Spleen (tissue), 11 donors: ENCODE data around the gene CHRM4. TPM values are rescaled to one million over a fixed set of nuclear protein-coding genes. Genes with fewer than 3 reads are reported as not detected.
A peak's percentile ranks its signal among the peaks of the same experiment; 100 is the strongest.

ENCODE experiments used
- DNase-seq: peaks from one replicate; pipeline ENCODE4 v3.0.0-alpha.2; 2020
- H3K27ac ChIP-seq, 8 donors: fragments of 200-600 bp; sonication (generic) in 7 of 8; 1 replicate in 4 of 8; 2 replicates in 4 of 8; pipeline versions ENCODE4 v1.5.0 to v1.8.0; 2016 to 2021; ENCODE audit warnings: inconsistent platforms in 4 of 8, mild to moderate bottlenecking in 4 of 8, moderate library complexity in 1 of 8
- H3K27me3 ChIP-seq, 7 donors: fragments of 200-600 bp; sonication (generic) in 6 of 7; replicated peaks in 1 of 7; 1 replicate in 4 of 7; 2 replicates in 3 of 7; pipeline versions ENCODE4 v1.5.0 to v1.8.0; 2016 to 2021; ENCODE audit warnings: inconsistent platforms in 3 of 7, mild to moderate bottlenecking in 1 of 7
- H3K36me3 ChIP-seq, 6 donors: fragments of 200-600 bp; sonication (generic) in 5 of 6; 1 replicate in 4 of 6; 2 replicates in 2 of 6; pipeline versions ENCODE4 v1.5.0 to v1.8.0; 2016 to 2021; ENCODE audit warnings: inconsistent platforms in 2 of 6
- H3K4me1 ChIP-seq, 6 donors: fragments of 200-600 bp; sonication (generic) in 5 of 6; 1 replicate in 3 of 6; 2 replicates in 3 of 6; pipeline versions ENCODE4 v1.5.0 to v1.8.0; 2016 to 2021; ENCODE audit warnings: inconsistent platforms in 3 of 6
- H3K4me3 ChIP-seq, 8 donors: fragments of 200-600 bp; sonication (generic) in 7 of 8; 1 replicate in 4 of 8; 2 replicates in 4 of 8; pipeline versions ENCODE4 v1.5.0 to v1.8.0; 2016 to 2021; ENCODE audit warnings: inconsistent platforms in 4 of 8, mild to moderate bottlenecking in 4 of 8, moderate library complexity in 2 of 8
- H3K9me3 ChIP-seq, 8 donors: fragments of 200-600 bp; sonication (generic) in 7 of 8; 1 replicate in 4 of 8; 2 replicates in 4 of 8; pipeline versions ENCODE4 v1.5.0 to v1.8.0; 2016 to 2021; ENCODE audit warnings: inconsistent platforms in 4 of 8
- POLR2A ChIP-seq, 3 donors: fragments of 450-650 bp; IDR thresholded peaks; one replicate each; pipeline ENCODE4 v1.5.1; 2017; ENCODE audit warnings: antibody characterized with exemption in 3 of 3, mild to moderate bottlenecking in 1 of 3
- POLR2AphosphoS5 ChIP-seq, 3 donors: sonication (generic); formaldehyde crosslinking; IDR thresholded peaks; one replicate each; pipeline ENCODE4 v1.5.1; 2017; ENCODE audit warnings: antibody characterized with exemption in 3 of 3
- WGBS, 5 donors: extraction: QIAGEN DNeasy Blood & Tissue Kit in 3 of 5; methylation state at CpG; one replicate each; pipeline versions ENCODE4 v1.1.5 to v1.1.7; 2013 to 2018; 5-methylcytosine and 5-hydroxymethylcytosine counted together
- intact Hi-C: fragments of 100-400 bp; cut with DNase I; formaldehyde crosslinking; loops from one replicate; pipeline ENCODE4 v1.15.0; 2023; ENCODE audit warnings: low total_unique reads
- polyA plus RNA-seq, 3 donors: library from polyadenylated mRNA; stranded (reverse); fragments of 200-250 nt; gene quantifications; one replicate each; pipeline ENCODE4 v1.2.1, GENCODE V29; 2013
- total RNA-seq, 7 donors: library from RNA; depleted of rRNA in 3 of 7; stranded (reverse); fragments of >200 nt in 3 of 7; fragmentation: NEBNext Ultra II Directional in 4 of 7; extraction: Animal tissue kit (Norgen Biotek cat#: 25700) in 4 of 7; gene quantifications; one replicate each; pipeline versions ENCODE4 v1.1.0 to v1.2.1, GENCODE V29; 2016 to 2021
- TF ChIP-seq, protein P1 (sequence below), 11 experiments: fragments of 200-600 bp in 7 of 11; fragments of 450-650 bp in 4 of 11; sonication (generic) in 4 of 11; IDR thresholded peaks in 8 of 11; conservative IDR thresholded peaks in 3 of 11; 1 replicate in 7 of 11; 2 replicates in 4 of 11; pipeline versions ENCODE4 v1.4.0 to v1.8.0; 2016 to 2021; ENCODE audit warnings: antibody characterized with exemption in 11 of 11, inconsistent platforms in 4 of 11, mild to moderate bottlenecking in 1 of 11
- donor health status: healthy with polysubstance abuse.
- donor health status: DM: no; HTN: no; CAD: no; lungs with moderate emphysema.
- donor health status: DM: no; HTN: no; CAD: no.
- donor health status: Bipolar disorder and iron deficiency.
- donor health status: healthy.
- donor health status: DM: no; HTN: no; CAD: no.
- donor health status: DM: yes; HTN: yes; CAD: no.

The CHRM4 gene
- total and polyA plus RNA-seq, 10 donors: 0.06 to 34.1 (median 3.3) TPM

DNA sequence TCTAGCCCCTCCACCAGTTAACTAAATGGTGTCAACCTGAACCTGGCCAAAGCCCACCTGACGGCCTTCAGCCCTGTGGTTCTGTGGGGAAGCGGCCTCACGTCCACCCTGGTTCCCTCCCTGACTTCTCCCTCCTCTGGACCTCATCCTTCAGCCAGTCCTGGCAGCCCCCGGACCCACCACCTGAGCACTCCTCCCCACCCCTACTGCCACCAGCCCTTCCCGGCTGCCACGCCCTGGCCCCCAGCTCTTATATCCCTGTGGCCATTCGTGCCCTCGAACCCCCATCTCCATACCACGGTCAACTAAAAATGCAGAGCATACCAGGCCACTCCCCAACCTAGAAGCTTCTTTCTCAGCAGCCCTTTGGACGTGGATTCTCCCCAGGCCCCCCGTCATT, 14.3 kb downstream of the CHRM4 start:
- H3K9me3 ChIP-seq: no peaks in the 10 kb centered on the region
- WGBS, 5 donors: 91 to 99% (median 94%) methylated on average over 11 of the region's 11 CpGs
- no peak for DNase-seq
- H3K27ac ChIP-seq: no peak overlapping the region
- intact Hi-C loops: no loop called here
- H3K36me3 ChIP-seq: peaks cover 4 to 68% (median 55%) of the 10 kb centered on the region in 6 donors
- peaks cover 0 to 16% (median 6%) of the 10 kb centered on the region in 7 donors for H3K27me3 ChIP-seq
- no peak for TF ChIP-seq POLR2A (IDR thresholded peaks at IDR 0.05)
- no peak overlapping the region for H3K4me3 ChIP-seq
- H3K4me1 ChIP-seq: peaks cover 5 to 40% (median 28%) of the 10 kb centered on the region in 6 donors

DNA sequence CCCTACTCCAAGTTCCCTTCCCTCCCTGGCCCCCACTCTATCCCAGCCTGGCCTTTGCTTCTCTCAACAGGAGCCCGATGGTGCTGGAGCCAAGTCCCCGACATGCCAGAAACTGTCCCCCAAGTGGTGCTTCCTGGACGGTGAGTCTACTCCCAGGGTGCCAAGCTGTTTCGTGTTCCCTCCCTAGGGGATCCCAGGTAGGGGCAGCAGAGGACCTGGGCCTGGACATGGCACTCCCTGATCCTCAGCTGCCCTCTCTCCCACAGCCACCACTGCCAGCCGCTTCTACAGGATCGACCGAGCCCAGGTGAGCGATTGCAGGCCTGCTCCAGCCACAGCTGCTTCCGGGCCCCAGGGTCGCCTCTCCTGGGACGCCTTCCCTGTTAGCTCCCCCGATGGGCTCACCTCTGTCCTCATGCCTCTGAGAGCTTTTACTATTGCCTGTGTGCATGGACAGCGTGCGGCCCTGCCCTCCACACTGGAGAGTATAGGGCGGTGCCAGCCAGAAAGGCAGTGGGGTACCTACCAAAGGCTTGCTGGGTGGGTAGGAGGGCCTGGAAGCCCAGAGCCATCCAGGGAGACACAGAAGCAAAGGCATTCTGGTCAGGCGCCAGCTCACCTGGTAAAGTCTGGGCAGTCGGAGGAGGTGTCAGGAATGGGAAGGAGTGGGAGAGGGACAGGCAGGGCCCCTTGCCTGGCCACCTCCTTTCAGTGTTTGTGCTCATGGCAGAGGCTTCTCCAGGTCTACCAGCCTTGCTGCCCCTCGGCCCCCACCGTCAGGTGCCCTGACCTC, 15.1 kb downstream of the CHRM4 start:
- DNase-seq: peak; percentile 70
- Histone ChIP-seq H3K27ac (no peak overlapping the region), H3K4me1 (peaks cover 0 to 32% (median 21%) of the 10 kb centered on the region in 6 donors), H3K4me3 (no peak overlapping the region), H3K36me3 (peaks cover 4 to 76% (median 64%) of the 10 kb centered on the region in 6 donors), H3K27me3 (peaks cover 0 to 8% (median 0%) of the 10 kb centered on the region in 7 donors), H3K9me3 (no peaks in the 10 kb centered on the region)
- TF ChIP-seq, protein P1, sequence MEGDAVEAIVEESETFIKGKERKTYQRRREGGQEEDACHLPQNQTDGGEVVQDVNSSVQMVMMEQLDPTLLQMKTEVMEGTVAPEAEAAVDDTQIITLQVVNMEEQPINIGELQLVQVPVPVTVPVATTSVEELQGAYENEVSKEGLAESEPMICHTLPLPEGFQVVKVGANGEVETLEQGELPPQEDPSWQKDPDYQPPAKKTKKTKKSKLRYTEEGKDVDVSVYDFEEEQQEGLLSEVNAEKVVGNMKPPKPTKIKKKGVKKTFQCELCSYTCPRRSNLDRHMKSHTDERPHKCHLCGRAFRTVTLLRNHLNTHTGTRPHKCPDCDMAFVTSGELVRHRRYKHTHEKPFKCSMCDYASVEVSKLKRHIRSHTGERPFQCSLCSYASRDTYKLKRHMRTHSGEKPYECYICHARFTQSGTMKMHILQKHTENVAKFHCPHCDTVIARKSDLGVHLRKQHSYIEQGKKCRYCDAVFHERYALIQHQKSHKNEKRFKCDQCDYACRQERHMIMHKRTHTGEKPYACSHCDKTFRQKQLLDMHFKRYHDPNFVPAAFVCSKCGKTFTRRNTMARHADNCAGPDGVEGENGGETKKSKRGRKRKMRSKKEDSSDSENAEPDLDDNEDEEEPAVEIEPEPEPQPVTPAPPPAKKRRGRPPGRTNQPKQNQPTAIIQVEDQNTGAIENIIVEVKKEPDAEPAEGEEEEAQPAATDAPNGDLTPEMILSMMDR (IDR thresholded peaks at IDR 0.05 in 8 of 11, conservative IDR thresholded peaks at IDR 0.05 in 3 of 11): no peak
- TF ChIP-seq POLR2AphosphoS5 (IDR thresholded peaks at IDR 0.05) (no peak), POLR2A (IDR thresholded peaks at IDR 0.05) (no peak)
- intact Hi-C loops: no loop called here
- 91 to 96% (median 94%) methylated on average over 18 to 19 of the region's 19 CpGs for WGBS, 5 donors

DNA sequence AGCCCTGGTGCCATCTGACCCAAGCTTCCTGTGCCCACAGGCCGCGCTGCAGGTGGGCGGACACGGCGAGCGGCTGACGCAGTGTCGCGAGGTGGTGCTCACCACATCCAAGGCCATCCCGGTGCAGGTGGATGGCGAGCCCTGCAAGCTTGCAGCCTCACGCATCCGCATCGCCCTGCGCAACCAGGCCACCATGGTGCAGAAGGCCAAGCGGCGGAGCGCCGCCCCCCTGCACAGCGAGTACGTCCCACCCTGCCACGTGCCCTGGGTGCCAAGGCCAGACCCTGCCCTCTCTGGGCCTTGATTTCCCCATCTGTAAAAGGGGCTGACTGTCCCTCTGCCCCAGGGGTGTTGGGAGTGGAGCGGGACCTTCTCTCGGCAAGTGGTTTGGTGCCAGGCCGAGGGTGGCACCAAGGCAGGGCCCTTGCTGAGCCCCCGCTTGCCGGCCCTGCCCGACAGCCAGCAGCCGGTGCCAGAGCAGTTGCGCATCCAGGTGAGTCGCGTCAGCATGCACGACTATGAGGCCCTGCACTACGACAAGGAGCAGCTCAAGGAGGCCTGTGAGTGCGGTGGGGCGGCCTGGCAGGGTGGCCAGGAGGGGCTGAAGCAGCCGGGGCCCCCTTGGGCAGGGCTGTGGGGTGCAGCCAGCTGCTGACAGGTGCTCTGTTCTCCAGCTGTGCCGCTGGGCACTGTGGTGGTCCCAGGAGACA, 16.0 kb downstream of the CHRM4 start:
- 89 to 100% (median 95%) methylated on average over 5 to 38 of the region's 38 CpGs for WGBS, 5 donors
- no peak for DNase-seq
- TF ChIP-seq POLR2AphosphoS5 (IDR thresholded peaks at IDR 0.05) (peak in 1 of 3 donors; percentile 23), POLR2A (IDR thresholded peaks at IDR 0.05) (no peak)
- TF ChIP-seq, protein P1 (IDR thresholded peaks at IDR 0.05 in 8 of 11, conservative IDR thresholded peaks at IDR 0.05 in 3 of 11): no peak

DNA sequence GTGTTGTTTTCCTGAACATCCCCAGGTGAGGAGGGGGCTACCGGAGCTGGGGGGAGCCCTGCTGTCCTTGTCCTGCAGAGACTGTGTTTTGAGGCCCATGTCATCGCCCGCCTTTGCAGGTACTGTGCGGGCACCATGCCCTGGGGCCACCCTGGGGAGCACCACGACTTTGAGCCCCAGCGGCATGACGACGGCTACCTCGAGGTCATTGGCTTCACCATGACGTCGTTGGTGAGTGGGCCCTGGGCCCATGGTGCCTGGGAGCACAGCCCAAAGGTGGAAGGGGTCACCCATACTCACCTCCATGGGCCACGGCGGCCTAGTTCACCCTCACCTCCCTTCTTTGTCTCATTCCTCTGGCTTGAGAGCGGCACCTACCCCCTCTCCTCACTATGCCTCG, 16.8 kb downstream of the CHRM4 start:
- H3K4me1 ChIP-seq: peaks cover 0 to 21% (median 12%) of the 10 kb centered on the region in 6 donors
- intact Hi-C loops: no loop called here
- H3K9me3 ChIP-seq: no peaks in the 10 kb centered on the region
- no peak overlapping the region for H3K27ac ChIP-seq
- H3K36me3 ChIP-seq: peaks cover 4 to 93% (median 80%) of the 10 kb centered on the region in 6 donors
- WGBS, 5 donors: 87 to 97% (median 92%) methylated on average over 12 to 15 of the region's 15 CpGs
- no peak overlapping the region for H3K4me3 ChIP-seq
- H3K27me3 ChIP-seq: no peaks in the 10 kb centered on the region
- TF ChIP-seq POLR2AphosphoS5 (IDR thresholded peaks at IDR 0.05) (no peak), POLR2A (IDR thresholded peaks at IDR 0.05) (no peak)
- DNase-seq: no peak

More for the DNA sequence above, 16.0 kb downstream of the CHRM4 start:
- intact Hi-C loops: no loop called here
- H3K4me3 ChIP-seq: no peak overlapping the region
- H3K27ac ChIP-seq: no peak overlapping the region
- H3K27me3 ChIP-seq: no peaks in the 10 kb centered on the region
- no peaks in the 10 kb centered on the region for H3K9me3 ChIP-seq
- H3K4me1 ChIP-seq: peaks cover 0 to 23% (median 17%) of the 10 kb centered on the region in 6 donors
- H3K36me3 ChIP-seq: peaks cover 4 to 85% (median 73%) of the 10 kb centered on the region in 6 donors
